HEK293T (cell line): ENCODE results near the gene PTEN.

Source experiments
- CTCF ChIA-PET: fragments of 350-600 bp; formaldehyde crosslinking; extraction: SDS; loops from one replicate; lab custom pipeline; 2021; ENCODE audit warnings: antibody characterized with exemption, inconsistent platforms; lab: Yijun Ruan, JAX
- POLR2A ChIA-PET: fragments of 350-600 bp; formaldehyde crosslinking; extraction: SDS; loops from one replicate; lab custom pipeline; 2020; ENCODE audit warnings: antibody characterized with exemption, inconsistent platforms; lab: Yijun Ruan, JAX
- DNase-seq: peaks from one replicate; pipeline ENCODE4 v3.0.0; 2012; ENCODE audit warnings: mixed read lengths; ENCODE audit errors: extremely low spot score
- ARNT ChIP-seq: fragments of 450-650 bp; IDR thresholded peaks from 2 replicates; pipeline ENCODE4 v1.6.1; 2017; ENCODE audit warnings: mild to moderate bottlenecking
- BHLHE40 ChIP-seq: fragments of 450-650 bp; IDR thresholded peaks from 2 replicates; pipeline ENCODE4 v1.6.1; 2016; ENCODE audit warnings: mild to moderate bottlenecking, moderate library complexity, borderline replicate concordance
- CTBP1 ChIP-seq: fragments of 450-650 bp; IDR thresholded peaks from 2 replicates; pipeline ENCODE4 v1.6.1; 2016; ENCODE audit warnings: borderline replicate concordance
- ELF4 ChIP-seq: fragments of 450-650 bp; IDR thresholded peaks from 2 replicates; pipeline ENCODE4 v1.6.1; 2017; ENCODE audit warnings: antibody characterized with exemption
- FOXA1 ChIP-seq: fragments of 450-650 bp; IDR thresholded peaks from 2 replicates; pipeline ENCODE4 v1.6.1; 2016; ENCODE audit warnings: mild to moderate bottlenecking
- FOXK2 ChIP-seq: fragments of 450-650 bp; IDR thresholded peaks from 2 replicates; pipeline ENCODE4 v1.6.1; 2016; ENCODE audit warnings: mild to moderate bottlenecking
- FOXM1 ChIP-seq: fragments of 450-650 bp; IDR thresholded peaks from 2 replicates; pipeline ENCODE4 v1.6.1; 2017; ENCODE audit warnings: mild to moderate bottlenecking, borderline replicate concordance
- HDGF ChIP-seq: fragments of 450-650 bp; IDR thresholded peaks from 2 replicates; pipeline ENCODE4 v1.6.1; 2017; ENCODE audit warnings: antibody characterized with exemption, borderline replicate concordance
- L3MBTL2 ChIP-seq: fragments of 450-650 bp; conservative IDR thresholded peaks from 2 replicates; pipeline ENCODE4 v1.6.1; 2016; ENCODE audit warnings: mild to moderate bottlenecking
- LEF1 ChIP-seq: fragments of 450-650 bp; IDR thresholded peaks from 2 replicates; pipeline ENCODE4 v1.6.1; 2017; ENCODE audit warnings: mild to moderate bottlenecking, borderline replicate concordance
- NFRKB ChIP-seq: fragments of 450-650 bp; IDR thresholded peaks from 2 replicates; pipeline ENCODE4 v1.6.1; 2016; ENCODE audit warnings: mild to moderate bottlenecking, moderate library complexity
- SP1 ChIP-seq: fragments of 450-650 bp; IDR thresholded peaks from 2 replicates; pipeline ENCODE4 v1.6.1; 2017
- SUZ12 ChIP-seq: fragments of 450-650 bp; IDR thresholded peaks from 2 replicates; pipeline ENCODE4 v1.6.1; 2016; ENCODE audit warnings: mild to moderate bottlenecking
- TARDBP ChIP-seq: fragments of 450-650 bp; IDR thresholded peaks from 2 replicates; pipeline ENCODE4 v1.6.1; 2016
- ZNF384 ChIP-seq: fragments of 450-650 bp; IDR thresholded peaks from 2 replicates; pipeline ENCODE4 v1.6.1; 2016
- TF ChIP-seq, protein P1 (sequence below): fragments of 450-650 bp; IDR thresholded peaks from 2 replicates; pipeline ENCODE4 v1.6.1; 2016

PTEN gene

DNA sequence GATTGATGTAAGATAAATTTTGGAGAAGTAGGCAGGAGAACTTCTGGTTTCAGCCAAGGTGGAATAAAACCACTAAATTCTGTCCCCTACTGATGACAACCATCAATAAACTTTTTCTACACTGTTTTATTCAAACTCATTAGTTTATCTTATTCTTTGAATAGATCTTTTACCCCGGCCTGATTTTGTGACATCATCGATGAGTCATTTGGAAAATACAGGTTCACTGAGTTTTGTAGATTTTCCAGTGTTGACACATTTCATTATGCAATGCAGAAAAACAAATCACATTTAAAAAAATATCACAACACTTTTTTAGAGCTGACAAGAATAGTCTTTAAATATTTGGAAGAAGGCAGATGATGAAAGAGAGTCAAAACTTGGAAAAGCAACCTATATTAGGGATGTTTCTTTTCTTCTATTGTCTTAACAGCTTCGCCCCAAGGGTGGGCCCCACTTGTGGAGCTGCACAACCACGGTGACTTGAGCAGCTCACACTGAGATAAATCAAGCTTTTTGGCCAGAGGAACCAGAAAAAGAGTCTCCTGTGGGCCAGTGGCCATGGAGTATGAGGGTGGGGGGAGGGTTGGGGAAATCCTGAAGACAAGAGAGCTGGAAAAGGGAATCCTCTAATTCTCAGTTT, 112.8 kb downstream of the PTEN start:
- no peak for DNase-seq
- ChIA-PET POLR2A (no interaction called here), CTCF (no interaction called here)
- TF ChIP-seq ZNF384 (no peak), CTBP1 (no peak), FOXK2 (no peak), HDGF (no peak), L3MBTL2 (no peak), FOXM1 (no peak), BHLHE40 (no peak), SP1 (no peak)

DNA sequence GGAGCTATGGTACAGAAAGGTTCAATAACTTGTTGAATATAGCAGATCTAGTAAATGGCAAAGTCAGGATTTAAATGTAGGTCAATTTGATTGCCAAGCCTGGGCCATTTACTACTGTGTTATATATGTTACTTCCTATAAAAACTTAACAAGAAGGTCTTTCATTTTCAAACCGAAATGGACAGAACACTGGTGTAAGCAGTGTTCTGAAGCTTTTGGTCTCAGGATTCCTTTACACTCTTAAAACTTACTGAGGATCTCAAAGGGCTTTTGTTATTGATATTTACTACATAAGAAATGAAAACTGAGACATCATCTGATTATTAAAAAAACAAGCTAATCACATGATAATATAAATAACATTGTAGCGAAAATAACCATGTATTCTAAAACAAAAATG, 114.7 kb downstream of the PTEN start:
- TF ChIP-seq FOXA1 = no peak
- no peak for TF ChIP-seq HDGF
- TF ChIP-seq, protein P1, sequence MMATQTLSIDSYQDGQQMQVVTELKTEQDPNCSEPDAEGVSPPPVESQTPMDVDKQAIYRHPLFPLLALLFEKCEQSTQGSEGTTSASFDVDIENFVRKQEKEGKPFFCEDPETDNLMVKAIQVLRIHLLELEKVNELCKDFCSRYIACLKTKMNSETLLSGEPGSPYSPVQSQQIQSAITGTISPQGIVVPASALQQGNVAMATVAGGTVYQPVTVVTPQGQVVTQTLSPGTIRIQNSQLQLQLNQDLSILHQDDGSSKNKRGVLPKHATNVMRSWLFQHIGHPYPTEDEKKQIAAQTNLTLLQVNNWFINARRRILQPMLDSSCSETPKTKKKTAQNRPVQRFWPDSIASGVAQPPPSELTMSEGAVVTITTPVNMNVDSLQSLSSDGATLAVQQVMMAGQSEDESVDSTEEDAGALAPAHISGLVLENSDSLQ = no peak
- no peak for TF ChIP-seq LEF1
- TF ChIP-seq ARNT = no peak
- no peak for TF ChIP-seq BHLHE40
- no peak for TF ChIP-seq TARDBP
- TF ChIP-seq ZNF384 = no peak
- no peak for TF ChIP-seq SP1
- no peak for TF ChIP-seq L3MBTL2
- no peak for TF ChIP-seq NFRKB
- TF ChIP-seq SUZ12 = no peak
- TF ChIP-seq FOXM1 = no peak
- TF ChIP-seq CTBP1 = no peak
- no peak for TF ChIP-seq ELF4
- TF ChIP-seq FOXK2 = no peak
- CTCF ChIA-PET = interaction anchor here (0.7 kb wide), 1 partner anchor 115 kb away, joined by 5 read pairs; the partner anchor contains the start of genes KLLN and PTEN
- POLR2A ChIA-PET = interaction anchor here (0.8 kb wide), 1 partner anchor 14 kb away, joined by 3 read pairs; no protein-coding TSS in a partner anchor
- no peak for DNase-seq

DNA sequence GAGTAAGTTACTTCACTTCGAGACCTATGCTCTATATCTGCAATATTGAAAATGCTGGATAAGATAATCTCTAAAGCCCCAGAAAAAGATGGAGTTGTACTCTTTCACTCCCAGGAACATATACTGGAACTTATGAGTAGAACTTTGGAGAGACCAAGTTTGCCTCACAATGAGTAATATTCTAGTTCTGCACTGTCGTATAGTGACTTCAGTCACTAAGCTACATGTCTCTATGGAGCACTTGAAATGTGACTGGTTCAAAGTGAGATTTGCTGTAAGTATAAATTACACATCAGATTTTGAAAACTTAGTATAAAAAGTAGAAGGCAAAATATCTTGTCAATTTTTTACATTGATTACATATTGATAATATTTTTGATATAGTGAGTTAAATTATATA, 116.4 kb downstream of the PTEN start:
- no peak for DNase-seq
- ChIA-PET CTCF (interaction anchor here (1.1 kb wide), 1 partner anchor 134 kb away, joined by 3 read pairs; no protein-coding TSS in a partner anchor), POLR2A (no interaction called here)
- TF ChIP-seq ELF4 (no peak), L3MBTL2 (no peak), SUZ12 (no peak), LEF1 (no peak), NFRKB (no peak), ZNF384 (no peak)
- TF ChIP-seq, protein P1 = no peak

DNA sequence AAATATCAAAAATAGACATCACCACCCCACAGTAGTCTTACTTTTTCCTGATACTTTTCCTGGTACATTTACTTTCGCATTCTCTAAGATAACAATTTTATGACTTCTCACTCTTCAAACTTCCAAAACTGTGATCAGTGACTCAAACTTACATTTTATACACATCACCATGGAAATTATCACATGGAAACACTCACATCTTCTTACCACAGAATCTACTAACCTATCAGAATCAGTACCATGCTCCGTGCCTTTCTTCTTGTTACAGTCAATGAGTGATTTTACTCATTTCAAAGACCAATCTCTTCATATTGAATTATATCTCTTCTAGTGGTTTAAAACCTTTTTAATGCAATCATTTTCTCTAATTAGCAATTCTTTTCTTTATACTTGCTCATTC, 120.3 kb downstream of the PTEN start:
- TF ChIP-seq ARNT (no peak), FOXK2 (no peak), ZNF384 (no peak), HDGF (no peak), FOXM1 (no peak), CTBP1 (no peak), LEF1 (no peak), SP1 (no peak)
- DNase-seq = no peak
- ChIA-PET POLR2A (no interaction called here), CTCF (no interaction called here)

DNA sequence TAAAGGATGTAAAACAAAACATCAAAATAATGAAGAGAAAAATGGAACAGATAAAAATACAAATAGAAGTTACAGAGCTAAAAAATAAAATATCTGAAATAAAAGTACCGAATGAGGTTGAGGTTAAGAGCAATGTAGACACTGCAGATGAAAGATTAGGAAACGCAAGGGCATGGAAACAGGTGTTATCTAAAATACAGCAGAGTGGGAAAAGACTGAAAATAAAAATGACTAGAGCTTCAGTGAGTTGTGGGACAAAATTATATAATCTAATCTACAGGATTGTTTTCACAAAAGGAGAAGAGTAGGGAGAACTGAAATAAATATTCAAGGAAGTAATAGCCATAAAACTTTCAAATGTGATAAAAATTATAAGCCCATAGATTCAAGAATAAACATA, 123.8 kb downstream of the PTEN start:
- DNase-seq = no peak
- POLR2A ChIA-PET = no interaction called here
- TF ChIP-seq SUZ12 (no peak), CTBP1 (no peak), LEF1 (no peak), ARNT (no peak), FOXM1 (no peak), TARDBP (no peak), ELF4 (no peak), FOXA1 (no peak), HDGF (no peak), FOXK2 (no peak), SP1 (no peak), BHLHE40 (no peak), ZNF384 (no peak)
- TF ChIP-seq, protein P1 = no peak
- CTCF ChIA-PET = no interaction called here

DNA sequence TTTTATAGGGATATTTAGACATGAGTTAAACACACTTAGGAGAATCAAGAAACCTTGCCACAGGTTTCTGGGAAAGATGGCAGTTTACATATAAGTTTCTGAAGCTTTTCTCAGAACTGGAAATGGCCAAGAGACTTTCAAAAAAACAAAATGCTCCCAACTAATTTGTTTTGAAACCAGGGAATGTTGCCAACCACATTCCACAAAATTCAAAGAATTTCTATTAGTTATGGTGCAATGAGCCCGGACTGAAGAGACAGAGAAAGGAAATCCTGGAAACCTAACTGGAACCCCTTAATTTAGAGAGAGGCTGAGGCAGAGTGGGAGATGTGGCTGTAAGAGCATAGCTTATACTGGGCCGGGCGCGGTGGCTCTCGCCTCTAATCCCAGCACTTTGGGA, 128.5 kb downstream of the PTEN start:
- CTCF ChIA-PET = no interaction called here

More for the DNA sequence above, 128.5 kb downstream of the PTEN start:
- no peak for TF ChIP-seq SP1
- no peak for TF ChIP-seq BHLHE40
- no peak for TF ChIP-seq FOXA1
- no peak for TF ChIP-seq FOXK2
- TF ChIP-seq FOXM1 = no peak
- TF ChIP-seq NFRKB = no peak
- no peak for TF ChIP-seq CTBP1
- no peak for TF ChIP-seq TARDBP
- TF ChIP-seq ELF4 = no peak
- no peak for TF ChIP-seq SUZ12
- TF ChIP-seq, protein P1 = no peak
- no peak for TF ChIP-seq L3MBTL2
- no peak for TF ChIP-seq HDGF
- TF ChIP-seq ARNT = no peak
- no peak for TF ChIP-seq ZNF384
- TF ChIP-seq LEF1 = no peak
- POLR2A ChIA-PET = interaction anchor here (0.6 to 0.7 kb wide), 2 partner anchors 14 to 129 kb away, joined by 3 read pairs; partner anchors contain the start of genes KLLN and PTEN
- no peak for DNase-seq
